Measurements from ENCODE around the gene ING1.

GRCh38 chr13:110700641-110701040, 12.9 kb upstream of the ING1 start:
- TF ChIP-seq, protein P1, sequence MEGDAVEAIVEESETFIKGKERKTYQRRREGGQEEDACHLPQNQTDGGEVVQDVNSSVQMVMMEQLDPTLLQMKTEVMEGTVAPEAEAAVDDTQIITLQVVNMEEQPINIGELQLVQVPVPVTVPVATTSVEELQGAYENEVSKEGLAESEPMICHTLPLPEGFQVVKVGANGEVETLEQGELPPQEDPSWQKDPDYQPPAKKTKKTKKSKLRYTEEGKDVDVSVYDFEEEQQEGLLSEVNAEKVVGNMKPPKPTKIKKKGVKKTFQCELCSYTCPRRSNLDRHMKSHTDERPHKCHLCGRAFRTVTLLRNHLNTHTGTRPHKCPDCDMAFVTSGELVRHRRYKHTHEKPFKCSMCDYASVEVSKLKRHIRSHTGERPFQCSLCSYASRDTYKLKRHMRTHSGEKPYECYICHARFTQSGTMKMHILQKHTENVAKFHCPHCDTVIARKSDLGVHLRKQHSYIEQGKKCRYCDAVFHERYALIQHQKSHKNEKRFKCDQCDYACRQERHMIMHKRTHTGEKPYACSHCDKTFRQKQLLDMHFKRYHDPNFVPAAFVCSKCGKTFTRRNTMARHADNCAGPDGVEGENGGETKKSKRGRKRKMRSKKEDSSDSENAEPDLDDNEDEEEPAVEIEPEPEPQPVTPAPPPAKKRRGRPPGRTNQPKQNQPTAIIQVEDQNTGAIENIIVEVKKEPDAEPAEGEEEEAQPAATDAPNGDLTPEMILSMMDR (IDR thresholded peaks at IDR 0.05), result no peak
- no peak for TF ChIP-seq POLR2A (IDR thresholded peaks at IDR 0.05)
